Hematopoietic multipotent progenitor cell treated with erythropoietin and hydrocortisone succinate and interleukin-3 and kit ligand, for 17 days (in vitro differentiated cells): ENCODE data around the gene CDCA4.

Experiments
- DNase-seq: peaks from one replicate; pipeline ENCODE4 v3.0.0-alpha.2; 2015; ENCODE audit warnings: low spot score

CDCA4 gene

DNA sequence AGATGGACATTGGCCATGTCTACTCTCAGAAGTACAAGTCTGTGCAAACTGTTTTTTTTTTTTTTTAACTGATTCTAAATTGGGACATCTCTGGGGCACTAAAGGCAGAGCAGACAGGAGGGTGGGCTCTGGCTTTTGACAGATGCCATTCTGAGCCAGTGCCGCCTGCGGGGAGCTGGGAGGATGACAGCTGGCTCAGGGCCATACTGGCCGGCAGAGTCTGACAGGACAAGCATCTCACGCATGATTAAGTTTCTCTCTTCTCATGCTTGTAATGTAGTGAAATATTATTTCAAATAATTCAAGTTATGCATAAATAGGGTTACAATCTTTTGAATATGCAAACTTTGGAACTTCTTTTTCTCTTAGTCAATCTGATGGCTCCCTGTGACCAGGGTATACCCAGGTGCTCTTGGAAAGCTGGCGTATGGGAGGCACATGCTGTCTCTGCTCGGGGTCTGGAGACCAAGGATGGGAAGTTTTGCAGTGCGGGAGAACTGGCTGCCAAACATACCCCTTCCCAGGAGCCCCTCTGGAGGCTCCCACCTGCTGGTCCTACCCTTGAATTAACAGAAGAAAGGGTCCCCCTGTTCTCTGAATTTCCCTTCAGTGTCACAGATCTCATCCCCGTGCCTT is 7.6 kb downstream of the CDCA4 start:
- DNase-seq = no peak

DNA sequence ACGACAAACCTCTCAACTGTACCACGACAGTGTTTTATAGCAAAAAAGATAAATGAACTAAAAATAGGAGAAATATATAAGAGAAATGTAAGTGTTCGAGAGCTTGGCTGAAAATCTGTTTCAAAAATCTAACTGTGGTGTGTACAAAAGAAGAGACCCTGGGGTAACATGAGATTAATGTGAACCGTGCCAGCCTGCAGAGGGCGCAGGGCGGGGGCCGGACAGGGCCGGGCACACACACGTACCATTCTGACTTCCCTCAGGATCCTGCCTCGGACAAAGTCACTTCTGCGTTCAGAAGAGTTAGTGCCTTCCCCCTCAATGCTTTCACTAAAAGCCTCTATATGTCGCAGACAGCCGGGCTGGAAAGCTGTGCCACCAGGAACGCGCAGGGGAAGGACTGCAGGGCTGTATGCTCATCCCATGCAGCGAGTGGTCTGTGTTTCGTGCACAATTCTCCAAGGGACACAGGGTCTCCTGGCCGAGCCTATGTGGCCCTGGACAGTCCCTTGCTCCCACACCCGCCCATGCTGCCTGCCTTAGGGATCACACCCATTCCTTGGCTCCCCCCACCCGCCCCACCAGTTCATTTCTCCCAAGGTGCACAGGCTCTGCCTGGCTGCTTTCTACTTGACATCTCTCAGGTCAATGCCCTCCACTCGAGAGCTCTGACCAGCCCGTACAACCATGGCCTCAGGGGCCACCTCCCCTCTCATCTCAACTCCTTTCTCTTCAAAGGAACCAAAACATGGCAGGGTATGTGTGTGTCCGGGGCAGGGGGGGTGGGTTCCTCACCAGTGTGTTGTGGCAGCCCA is 8.5 kb downstream of the CDCA4 start:
- no peak for DNase-seq

DNA sequence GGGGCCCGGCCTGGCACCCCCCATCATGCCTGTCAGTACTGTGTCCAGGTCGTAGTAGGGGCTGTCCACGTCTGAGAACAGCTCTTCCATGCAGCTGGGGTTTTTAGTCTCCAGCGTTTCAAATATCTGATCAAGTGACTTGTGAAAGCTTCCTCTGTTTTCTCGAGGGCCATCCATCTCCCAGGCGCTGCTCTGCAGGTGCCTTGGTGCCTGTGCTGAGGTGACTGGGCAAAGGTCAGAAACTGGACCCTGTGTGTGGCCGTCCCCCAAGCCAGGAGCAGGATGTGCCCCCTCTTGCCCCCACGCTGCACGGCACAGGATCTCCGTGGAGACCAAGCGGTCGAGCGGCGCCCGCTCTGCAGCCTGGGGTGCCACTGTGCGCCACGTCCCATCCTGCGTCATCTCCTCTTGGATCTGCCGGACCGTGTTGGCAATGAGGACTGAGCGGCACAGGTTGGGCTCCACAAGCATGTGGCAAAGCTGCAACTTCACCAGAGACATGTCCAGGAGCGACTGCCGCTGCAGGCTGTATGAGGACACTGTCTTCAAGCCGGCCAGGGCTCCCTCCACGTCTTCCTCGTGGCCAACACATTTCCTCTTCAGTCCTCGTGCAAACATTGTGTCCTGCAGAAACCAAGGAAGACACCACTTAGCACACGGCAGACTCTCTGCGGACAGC is 9.4 kb downstream of the CDCA4 start:
- no peak for DNase-seq

DNA sequence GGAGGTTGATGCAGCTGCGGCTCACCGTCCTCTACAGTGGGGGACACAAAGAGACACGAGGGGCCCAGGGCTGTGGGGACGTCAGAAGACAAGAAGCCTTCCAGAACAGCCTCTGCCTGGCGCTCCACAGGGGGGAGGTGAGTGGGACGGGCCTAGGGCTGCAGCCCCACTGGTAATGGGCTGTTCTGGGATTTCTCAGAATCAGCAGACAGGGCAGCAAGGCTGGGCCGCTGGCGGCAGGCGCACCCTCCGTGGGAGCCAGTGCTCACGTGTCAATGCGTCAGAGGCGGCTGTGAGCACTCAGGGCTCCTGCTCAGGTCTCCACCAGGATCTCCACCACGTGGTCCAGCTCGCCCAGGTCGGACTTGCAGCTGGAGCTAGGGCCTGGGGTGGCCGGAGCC is 10.0 kb downstream of the CDCA4 start:
- DNase-seq = no peak

DNA sequence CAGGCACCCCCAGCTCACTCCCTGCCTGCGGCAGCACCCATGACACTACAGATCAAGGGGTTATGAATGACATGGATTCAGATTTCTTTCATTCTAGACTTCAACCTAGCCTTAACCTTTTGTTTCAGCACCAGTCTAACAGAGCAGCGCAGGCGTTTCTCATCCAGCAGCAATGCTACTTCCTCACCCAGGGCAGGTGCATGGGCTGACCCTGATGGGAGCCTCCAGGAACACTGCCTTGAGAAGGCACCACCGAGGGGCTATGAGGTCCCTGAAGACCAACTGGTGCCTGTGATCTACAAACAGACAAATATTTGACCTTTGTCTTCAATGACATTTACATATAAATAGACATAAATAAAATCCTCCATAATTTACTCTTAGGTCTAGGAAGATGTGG is 10.8 kb downstream of the CDCA4 start:
- DNase-seq = no peak

DNA sequence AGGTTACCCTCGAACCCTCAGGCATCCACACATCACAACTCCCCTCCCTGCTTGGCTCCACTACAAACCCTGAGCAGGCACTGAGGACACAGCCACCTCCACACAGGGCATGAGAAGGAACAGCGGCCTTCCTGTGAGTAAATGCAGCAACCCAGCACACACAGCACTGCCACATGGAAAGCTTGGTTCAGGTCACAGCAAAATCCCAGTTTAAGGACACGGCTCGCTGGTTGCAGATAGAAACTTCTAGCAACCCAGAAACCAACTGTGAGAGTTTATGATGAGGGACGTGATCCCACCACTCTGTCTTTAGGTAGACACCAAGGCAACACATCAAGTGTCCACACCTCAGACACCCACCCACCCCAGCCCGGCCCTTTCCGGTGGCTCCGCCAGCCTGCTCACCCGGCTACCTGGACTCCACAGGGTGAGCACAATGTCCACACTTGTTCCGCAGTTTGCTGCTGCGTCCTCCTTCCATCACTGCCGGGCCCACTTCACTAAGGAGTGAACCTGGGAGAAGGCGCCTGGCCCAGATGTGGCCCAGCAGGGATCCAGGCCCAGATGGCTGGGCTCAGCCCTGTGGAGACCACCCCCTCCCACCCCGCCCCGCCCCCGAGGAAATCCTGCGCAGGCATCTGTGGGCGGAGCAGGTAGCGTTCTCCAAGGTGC is 13.2 kb downstream of the CDCA4 start:
- no peak for DNase-seq

DNA sequence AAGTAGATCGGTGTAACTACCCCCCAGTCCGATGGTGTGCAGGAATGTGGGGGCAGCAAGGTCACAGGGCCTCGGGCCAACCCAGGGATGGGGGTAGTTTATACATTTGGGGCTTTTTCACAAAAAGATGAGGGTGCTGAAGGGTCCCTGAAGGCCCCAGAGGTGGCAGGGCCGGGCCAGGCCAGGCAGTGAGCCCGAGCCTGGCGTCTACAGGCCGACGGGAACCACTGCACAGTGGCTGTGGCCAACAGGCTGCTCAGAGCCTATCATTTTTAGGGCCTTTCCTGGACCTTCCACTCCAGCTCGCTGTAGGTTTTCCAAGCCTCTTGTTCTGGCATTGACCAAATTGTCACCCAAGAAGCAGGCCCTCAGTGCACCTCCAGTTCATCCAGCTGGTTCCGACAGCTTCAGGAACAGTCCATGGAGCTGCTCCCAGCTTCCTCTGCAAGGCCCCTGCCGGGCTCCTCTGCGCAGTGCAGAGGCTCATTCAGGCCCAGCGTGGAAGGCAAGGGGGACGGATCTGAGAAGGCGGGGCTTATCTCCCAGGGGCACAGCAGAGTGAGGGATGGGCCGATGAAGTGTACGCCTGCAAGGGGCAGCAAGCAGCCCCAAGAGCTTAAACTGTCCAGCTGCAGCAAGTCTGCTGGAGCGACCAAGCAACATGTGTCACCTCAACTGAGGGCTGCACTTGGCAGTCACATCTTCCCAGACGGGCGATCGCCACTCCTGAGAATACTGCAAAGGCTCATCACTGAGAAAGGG is 13.9 kb downstream of the CDCA4 start:
- no peak for DNase-seq

DNA sequence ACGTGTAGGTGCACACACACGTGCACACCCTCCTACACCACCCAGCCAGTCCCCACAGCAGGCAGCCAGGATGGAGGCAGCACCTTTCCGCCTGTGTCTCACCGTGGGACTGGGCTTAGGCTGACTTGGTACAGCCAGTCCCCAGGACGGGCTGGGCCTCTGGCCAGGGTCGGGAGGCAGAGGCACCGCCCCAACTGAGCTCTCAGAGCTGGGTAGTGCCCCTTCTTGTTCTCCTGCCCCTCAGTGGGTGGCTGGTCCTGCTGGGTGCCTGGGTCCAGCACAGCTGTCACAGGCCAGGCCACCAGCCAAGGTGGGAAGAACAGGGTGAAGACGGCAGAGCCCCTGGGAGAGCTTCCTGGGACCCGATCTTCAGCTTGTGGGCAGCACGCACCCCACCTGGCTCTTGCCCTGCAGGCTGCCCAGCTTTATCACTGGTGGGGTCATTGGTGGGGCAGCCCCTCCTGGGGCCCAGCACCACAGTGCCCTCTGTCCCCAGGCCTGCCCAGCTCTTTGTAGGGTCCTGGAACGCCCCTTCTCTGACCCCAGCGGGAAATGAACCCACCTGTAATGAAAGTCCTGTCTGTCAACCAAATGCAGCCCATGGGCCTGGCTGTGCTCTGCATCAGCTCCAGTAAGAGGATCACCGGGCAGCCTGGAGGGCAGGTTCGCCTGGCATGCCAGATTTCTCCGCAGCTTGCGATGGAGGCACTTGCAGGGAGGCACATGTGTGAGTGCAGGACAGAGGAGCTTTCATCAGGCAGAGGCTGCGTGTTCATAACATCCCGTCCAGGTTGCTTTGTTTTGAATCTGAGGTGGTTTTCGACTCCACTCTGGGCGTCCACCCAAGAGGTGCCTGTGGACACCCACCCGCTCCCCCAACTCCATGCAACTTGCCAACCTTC is 14.7 kb downstream of the CDCA4 start:
- DNase-seq = no peak

GRCh38 chr14:105005329-105005928 is 15.5 kb downstream of the CDCA4 start:
- DNase-seq = no peak

DNA sequence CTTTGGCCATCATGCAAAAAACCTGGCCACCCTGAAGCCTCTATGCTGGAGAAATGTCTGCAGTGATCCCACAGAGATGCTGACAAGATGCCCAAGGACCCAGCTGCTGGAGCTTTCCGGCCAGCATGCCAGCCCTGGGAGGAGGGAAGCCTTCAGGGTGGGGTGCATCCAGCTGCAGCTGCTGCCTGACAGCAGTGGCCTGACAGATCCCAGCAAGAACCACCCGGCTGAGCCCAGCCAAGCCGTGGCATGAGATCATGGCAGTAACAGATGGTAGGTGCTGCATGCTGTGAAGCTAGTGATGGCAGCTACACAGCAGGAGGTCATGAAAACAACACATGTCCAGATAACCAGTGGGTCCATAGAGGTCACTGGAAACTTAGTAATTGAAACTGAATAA is 21.5 kb downstream of the CDCA4 start:
- DNase-seq = no peak

DNA sequence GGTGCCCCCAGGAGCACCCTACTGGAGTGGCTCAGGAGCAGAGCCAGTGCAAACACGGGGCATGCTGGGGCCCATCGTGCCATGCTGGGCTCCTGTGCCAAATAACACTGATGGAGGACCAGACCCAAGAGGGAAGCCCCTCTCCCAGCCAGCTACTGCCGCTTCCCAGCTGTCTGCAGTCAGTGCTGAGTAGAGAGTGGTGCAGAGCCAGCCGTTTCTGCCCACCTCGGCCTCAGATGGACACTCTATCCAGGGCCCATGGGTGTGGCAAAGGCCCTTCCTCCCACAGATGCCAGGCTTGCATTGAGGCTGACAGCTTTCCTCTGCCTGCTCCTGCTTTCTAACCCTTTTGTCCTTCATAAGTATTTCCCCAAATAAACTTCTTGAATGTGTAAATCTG is 22.1 kb downstream of the CDCA4 start:
- no peak for DNase-seq

DNA sequence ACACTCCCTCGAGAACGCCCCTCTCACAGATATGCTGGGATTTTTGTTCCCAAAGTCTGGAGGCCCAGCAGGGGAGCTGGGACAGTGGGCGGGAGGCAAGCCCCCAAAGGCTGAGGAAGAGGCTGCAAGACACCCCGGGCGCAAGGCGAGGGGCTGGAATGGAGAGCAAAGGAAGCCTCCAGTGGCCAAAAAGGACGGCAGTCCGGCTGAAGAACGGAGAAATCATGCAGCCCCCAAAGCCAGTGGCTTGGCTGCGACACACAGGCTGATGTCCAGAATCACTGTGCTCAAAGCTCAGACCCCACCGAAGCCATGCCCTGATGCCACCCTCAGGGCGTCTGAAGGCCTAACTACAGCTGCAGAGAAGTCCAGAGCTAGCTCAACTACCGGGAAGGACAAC is 24.4 kb downstream of the CDCA4 start:
- DNase-seq = no peak

DNA sequence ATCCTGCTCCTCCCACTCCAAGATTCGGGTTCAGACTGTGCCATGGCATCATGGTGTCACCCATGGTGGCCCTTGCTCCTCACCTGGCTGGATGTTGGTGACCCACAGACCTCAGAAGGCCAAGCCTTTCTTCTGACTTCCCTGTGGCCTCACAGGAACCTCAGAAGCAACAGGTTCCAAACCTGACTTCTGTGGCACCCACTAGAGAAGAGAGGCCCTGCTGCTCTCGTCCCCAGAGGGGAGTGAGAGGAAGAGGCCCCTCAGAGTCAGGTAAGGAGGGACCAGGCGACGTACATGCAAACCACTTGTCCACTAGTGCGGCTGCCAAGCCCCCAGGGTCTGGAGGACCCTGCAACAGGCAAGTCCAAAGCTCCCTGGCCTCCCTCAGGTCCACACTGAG is 24.9 kb downstream of the CDCA4 start:
- DNase-seq = no peak

DNA sequence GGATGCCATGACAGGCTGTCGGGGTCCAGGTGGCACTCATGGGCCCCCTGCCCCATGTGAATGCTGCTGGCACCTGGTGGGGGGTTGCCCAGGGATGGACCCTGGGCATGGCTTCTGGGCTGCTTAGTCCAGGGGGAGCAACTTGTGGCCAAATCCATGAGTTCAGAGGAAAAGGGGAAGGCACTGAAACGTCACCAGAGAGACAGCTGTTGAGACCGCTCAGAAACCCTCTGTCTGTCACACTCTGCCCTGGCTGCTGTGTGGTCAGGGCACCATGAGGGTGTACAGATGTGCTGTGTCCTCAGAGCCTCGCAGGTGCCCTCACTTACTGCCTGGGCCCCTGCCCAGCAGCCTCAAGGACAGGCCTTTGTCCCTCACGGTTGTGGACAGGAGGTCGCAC is 25.9 kb downstream of the CDCA4 start:
- DNase-seq = no peak

GRCh38 chr14:104993808-104994591 is 26.9 kb downstream of the CDCA4 start:
- no peak for DNase-seq

- no peak for DNase-seq
Observed at GRCh38 chr14:104993306-104993705, 27.6 kb downstream of the CDCA4 start.

- DNase-seq = no peak
Observed at GRCh38 chr14:104992501-104992900, 28.4 kb downstream of the CDCA4 start.

GRCh38 chr14:104991896-104992230 is 29.0 kb downstream of the CDCA4 start:
- no peak for DNase-seq

GRCh38 chr14:104989951-104990303 is 31.0 kb downstream of the CDCA4 start:
- no peak for DNase-seq
